Neuronal stem cell (in vitro differentiated cells): ENCODE measurements around the gene TMEM139.

Experiments used
- DNase-seq: peaks from one replicate; pipeline ENCODE4 v3.0.0-alpha.2; 2013; ENCODE audit warnings: low spot score
- H2AFZ ChIP-seq: one replicate; pipeline ENCODE4 v1.6.1; 2013; ENCODE audit warnings: mild to moderate bottlenecking, low read length, inconsistent platforms
- H2AK5ac ChIP-seq: 2 replicates; pipeline ENCODE4 v1.6.1; 2013; ENCODE audit warnings: low read depth, mild to moderate bottlenecking, inconsistent platforms, low read length, moderate library complexity, mixed read lengths
- H2BK120ac ChIP-seq: 2 replicates; pipeline ENCODE4 v1.6.1; 2013; ENCODE audit warnings: low read depth, mild to moderate bottlenecking, inconsistent platforms, low read length, moderate library complexity, mixed read lengths
- H2BK12ac ChIP-seq: one replicate; pipeline ENCODE4 v1.6.1; 2013; ENCODE audit warnings: low read length, inconsistent platforms
- H2BK15ac ChIP-seq: 2 replicates; pipeline ENCODE4 v1.6.1; 2013; ENCODE audit warnings: mild to moderate bottlenecking, low read length, inconsistent platforms, mixed read lengths
- H2BK5ac ChIP-seq: one replicate; pipeline ENCODE4 v1.6.1; 2013; ENCODE audit warnings: inconsistent platforms, mild to moderate bottlenecking, low read length, moderate library complexity
- H3K14ac ChIP-seq: one replicate; pipeline ENCODE4 v1.6.1; 2013; ENCODE audit warnings: low read length, inconsistent platforms
- H3K18ac ChIP-seq: 2 replicates; pipeline ENCODE4 v1.6.1; 2013; ENCODE audit warnings: low read length, inconsistent platforms
- H3K23ac ChIP-seq: 2 replicates; pipeline ENCODE4 v1.6.1; 2013; ENCODE audit warnings: low read depth, mild to moderate bottlenecking, mixed read lengths, low read length, inconsistent platforms; ENCODE audit not compliant: poor library complexity
- H3K27ac ChIP-seq: replicated peaks from 3 replicates; pipeline ENCODE4 v1.5.1; 2013; ENCODE audit warnings: low read length, inconsistent platforms
- H3K27me3 ChIP-seq, 3 experiments: 2 replicates each; pipeline ENCODE4 v1.6.1; 2013; ENCODE audit warnings: low read length in 3 of 3, mild to moderate bottlenecking in 2 of 3, inconsistent platforms in 1 of 3, low read depth in 1 of 3, mixed read lengths in 1 of 3, moderate library complexity in 1 of 3; ENCODE audit not compliant: control insufficient read depth in 3 of 3, insufficient read depth in 3 of 3
- H3K36me3 ChIP-seq, 2 donors: replicated peaks in 1 of 2; 2 replicates each; pipeline ENCODE4 v1.6.1; 2013; ENCODE audit warnings: low read length in 2 of 2; ENCODE audit not compliant: control insufficient read depth in 2 of 2, insufficient read depth in 2 of 2
- H3K4ac ChIP-seq: 2 replicates; pipeline ENCODE4 v1.6.1; 2013; ENCODE audit warnings: inconsistent platforms, mild to moderate bottlenecking, low read length, moderate library complexity
- H3K4me1 ChIP-seq, 2 donors: 1 replicate in 1 of 2; 2 replicates in 1 of 2; pipeline ENCODE4 v1.6.1; 2013; ENCODE audit warnings: low read length in 2 of 2, low read depth in 1 of 2; ENCODE audit not compliant: control insufficient read depth in 2 of 2, insufficient read depth in 1 of 2
- H3K4me2 ChIP-seq: one replicate; pipeline ENCODE4 v1.6.1; 2013; ENCODE audit warnings: mild to moderate bottlenecking, low read length, inconsistent platforms; ENCODE audit not compliant: insufficient read depth, poor library complexity, severe bottlenecking
- H3K4me3 ChIP-seq, 2 donors: 2 replicates each; pipeline ENCODE4 v1.5.1; 2013; ENCODE audit warnings: low read length in 2 of 2, mild to moderate bottlenecking in 2 of 2, inconsistent platforms in 1 of 2, moderate library complexity in 1 of 2
- H3K79me1 ChIP-seq: one replicate; pipeline ENCODE4 v1.6.1; 2013; ENCODE audit warnings: low read depth, mild to moderate bottlenecking, inconsistent platforms, low read length, moderate library complexity
- H3K9ac ChIP-seq: one replicate; pipeline ENCODE4 v1.6.1; 2013; ENCODE audit warnings: mild to moderate bottlenecking, low read depth, low read length, inconsistent platforms; ENCODE audit not compliant: poor library complexity
- H3K9me3 ChIP-seq, 2 donors: replicated peaks in 1 of 2; 2 replicates each; pipeline versions ENCODE3 to v1.6.1; 2013; ENCODE audit warnings: low read length in 2 of 2, mild to moderate bottlenecking in 2 of 2, inconsistent platforms in 1 of 2, low read depth in 1 of 2, mixed read lengths in 1 of 2, moderate library complexity in 1 of 2; ENCODE audit not compliant: control insufficient read depth in 2 of 2, insufficient read depth in 1 of 2
- H4K8ac ChIP-seq: one replicate; pipeline ENCODE4 v1.6.1; 2013; ENCODE audit warnings: low read depth, mild to moderate bottlenecking, inconsistent platforms, low read length, moderate library complexity
- H4K91ac ChIP-seq: one replicate; pipeline ENCODE4 v1.6.1; 2013; ENCODE audit warnings: low read length, low read depth, mild to moderate bottlenecking, inconsistent platforms; ENCODE audit not compliant: poor library complexity
- WGBS, 2 donors: extraction: QIAGEN DNeasy Blood & Tissue Kit; methylation state at CpG; one replicate each; pipeline ENCODE4 v1.1.7; 2013; ENCODE audit warnings: missing lambda C conversion rate in 2 of 2, mixed read lengths in 1 of 2; ENCODE audit not compliant: insufficient read length in 2 of 2, insufficient replicate concordance in 1 of 2; ENCODE audit errors: extremely low coverage in 2 of 2; 5-methylcytosine and 5-hydroxymethylcytosine counted together

Gene TMEM139

DNA sequence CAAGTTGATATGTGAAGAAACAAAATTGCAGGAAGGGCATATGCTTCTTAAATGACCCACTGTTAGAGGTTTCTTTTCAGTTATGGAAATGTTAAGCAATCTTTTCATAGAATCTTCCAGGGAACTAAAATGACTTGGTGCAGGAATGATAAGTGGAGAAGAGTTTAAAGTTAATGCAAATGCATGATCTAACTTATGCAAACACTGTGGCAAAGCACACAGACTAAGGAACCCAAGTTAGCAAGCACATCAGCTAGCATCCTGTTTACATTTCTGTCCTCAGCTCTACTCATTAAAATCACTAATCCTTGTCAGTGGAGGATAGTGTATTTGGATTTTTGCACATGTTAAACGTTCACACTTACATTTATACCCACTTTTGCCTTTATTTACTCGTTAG is 40.5 kb downstream of the TMEM139 start:
- no peak overlapping the region for H3K4ac ChIP-seq
- H2BK15ac ChIP-seq, result no peak overlapping the region
- no peaks in the 10 kb centered on the region for H3K36me3 ChIP-seq
- no peak overlapping the region for H3K4me3 ChIP-seq
- H3K27me3 ChIP-seq, result peaks cover 0 to 4% (median 0%) of the 10 kb centered on the region in 3 experiments
- no CpG with 5 or more reads among the region's 2 CpGs for WGBS, 2 donors
- H2BK5ac ChIP-seq, result no peak overlapping the region
- DNase-seq, result no peak
- H2AK5ac ChIP-seq, result no peak overlapping the region
- no peak overlapping the region for H3K4me2 ChIP-seq
- H3K18ac ChIP-seq, result no peak overlapping the region
- H2BK12ac ChIP-seq, result no peak overlapping the region
- H3K14ac ChIP-seq, result no peak overlapping the region
- no peak overlapping the region for H2BK120ac ChIP-seq
- no peak overlapping the region for H2AFZ ChIP-seq
- no peak overlapping the region for H3K9ac ChIP-seq
- H4K8ac ChIP-seq, result no peak overlapping the region
- no peak overlapping the region for H3K23ac ChIP-seq
- H3K27ac ChIP-seq, result no peak overlapping the region
- no peak overlapping the region for H4K91ac ChIP-seq
- no peaks in the 10 kb centered on the region for H3K79me1 ChIP-seq
- H3K4me1 ChIP-seq, result peaks cover 7 to 12% of the 10 kb centered on the region in 2 donors
- H3K9me3 ChIP-seq, result no peaks in the 10 kb centered on the region

- Histone ChIP-seq H3K27ac (no peak overlapping the region), H3K4me2 (no peak overlapping the region), H3K18ac (no peak overlapping the region), H4K8ac (no peak overlapping the region), H3K14ac (no peak overlapping the region), H3K36me3 (no peaks in the 10 kb centered on the region), H3K9me3 (no peaks in the 10 kb centered on the region), H2BK15ac (no peak overlapping the region), H3K4ac (no peak overlapping the region), H2BK120ac (no peak overlapping the region), H3K27me3 (peaks cover 0 to 7% (median 0%) of the 10 kb centered on the region in 3 experiments), H3K9ac (no peak overlapping the region), H3K4me1 (peaks cover 6 to 8% of the 10 kb centered on the region in 2 donors), H3K79me1 (no peaks in the 10 kb centered on the region), H4K91ac (no peak overlapping the region), H2BK5ac (no peak overlapping the region), H2BK12ac (no peak overlapping the region), H3K23ac (no peak overlapping the region), H2AFZ (no peak overlapping the region), H2AK5ac (no peak overlapping the region), H3K4me3 (no peak overlapping the region)
- DNase-seq, result no peak
- no CpG with 5 or more reads among the region's 5 CpGs for WGBS, 2 donors
Observed at GRCh38 chr7:143327903-143328302, 43.1 kb downstream of the TMEM139 start.

GRCh38 chr7:143329471-143330170 is 44.9 kb downstream of the TMEM139 start:
- no peak overlapping the region for H4K8ac ChIP-seq

DNA sequence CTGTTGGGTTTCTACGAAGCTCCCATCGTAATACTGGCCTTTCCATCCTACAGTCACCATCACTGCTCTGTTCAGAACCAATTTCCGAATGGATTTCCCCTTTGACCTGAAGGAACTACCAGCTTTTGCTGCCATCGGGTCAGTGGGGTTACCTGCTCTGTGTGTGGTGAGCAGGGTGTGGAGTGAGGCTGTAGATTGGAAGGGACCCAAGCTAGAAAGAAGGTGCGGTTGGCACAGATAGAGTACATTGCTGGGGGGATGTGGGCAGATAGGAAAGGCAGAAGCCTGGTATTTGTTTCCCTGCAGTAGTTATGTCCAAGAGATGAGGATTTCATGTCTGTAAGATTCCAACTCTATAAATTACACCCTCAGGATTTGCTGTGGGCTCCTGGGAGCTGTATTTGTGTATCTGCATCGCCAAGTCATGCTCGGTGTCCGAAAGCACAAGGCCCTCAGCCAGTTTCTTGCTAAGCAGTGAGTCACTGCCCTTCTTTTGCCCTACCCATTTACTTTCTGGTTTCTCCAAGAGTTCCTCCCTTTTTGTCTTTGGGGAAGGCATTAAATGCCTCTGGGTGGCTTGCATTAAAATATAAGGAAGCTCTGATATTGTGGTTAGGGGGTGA is 46.5 kb downstream of the TMEM139 start:
- H2BK15ac ChIP-seq, result no peak overlapping the region
- H3K18ac ChIP-seq, result peak overlapping the region; percentile 37
- H3K36me3 ChIP-seq, result no peaks in the 10 kb centered on the region
- H3K9me3 ChIP-seq, result no peaks in the 10 kb centered on the region
- peaks cover 0 to 7% (median 0%) of the 10 kb centered on the region in 3 experiments for H3K27me3 ChIP-seq
- no peak overlapping the region for H2BK5ac ChIP-seq
- no CpG with 5 or more reads among the region's 8 CpGs for WGBS, 2 donors
- no peak for DNase-seq
- peak overlapping the region; percentile 40 for H2AK5ac ChIP-seq
- H2BK120ac ChIP-seq, result no peak overlapping the region
- H2BK12ac ChIP-seq, result no peak overlapping the region
- H4K8ac ChIP-seq, result no peak overlapping the region
- no peaks in the 10 kb centered on the region for H3K79me1 ChIP-seq
- no peak overlapping the region for H3K14ac ChIP-seq
- H4K91ac ChIP-seq, result peak overlapping the region; percentile 22
- H2AFZ ChIP-seq, result no peak overlapping the region
- H3K4me1 ChIP-seq, result no peaks in the 10 kb centered on the region
- no peak overlapping the region for H3K27ac ChIP-seq
- H3K4me2 ChIP-seq, result no peak overlapping the region
- no peak overlapping the region for H3K23ac ChIP-seq
- H3K4ac ChIP-seq, result no peak overlapping the region
- no peak overlapping the region for H3K9ac ChIP-seq
- H3K4me3 ChIP-seq, result no peak overlapping the region

More at GRCh38 chr7:143329471-143330170, 44.9 kb downstream of the TMEM139 start:
- Histone ChIP-seq H3K4ac (no peak overlapping the region), H3K4me3 (no peak overlapping the region), H3K79me1 (no peaks in the 10 kb centered on the region), H3K9ac (no peak overlapping the region), H3K23ac (no peak overlapping the region), H3K9me3 (no peaks in the 10 kb centered on the region), H4K91ac (no peak overlapping the region), H3K14ac (no peak overlapping the region), H2BK120ac (no peak overlapping the region), H3K18ac (no peak overlapping the region), H2AFZ (no peak overlapping the region), H2BK15ac (no peak overlapping the region), H2BK5ac (no peak overlapping the region), H2AK5ac (no peak overlapping the region), H3K4me1 (no peaks in the 10 kb centered on the region), H3K4me2 (no peak overlapping the region), H3K36me3 (no peaks in the 10 kb centered on the region), H2BK12ac (no peak overlapping the region), H3K27me3 (peaks cover 0 to 7% (median 0%) of the 10 kb centered on the region in 3 experiments), H3K27ac (no peak overlapping the region)
- DNase-seq, result no peak
- WGBS, 2 donors, result no CpG with 5 or more reads among the region's 10 CpGs
